Keratinocyte (primary cell): Measurements from ENCODE around the gene ADIPOR2. TPM values are rescaled to one million over a fixed set of nuclear protein-coding genes. Genes with fewer than 3 reads are reported as not detected.

ENCODE experiments used
- DNase-seq: peaks from one replicate; pipeline ENCODE4 v3.0.0-alpha.2; 2011; ENCODE audit warnings: low read depth, missing footprints, low spot score
- FAIRE-seq: peaks from 2 replicates; lab custom pipeline; 2011; peaks lifted over from hg19 to GRCh38; lab: Jason Lieb, UNC
- H2AFZ ChIP-seq: 2 replicates; pipeline ENCODE4 v1.6.0; 2012; ENCODE audit warnings: low read length, control low read depth, inconsistent platforms; ENCODE audit not compliant: control insufficient read depth
- H3K27ac ChIP-seq: 2 replicates; pipeline ENCODE4 v1.5.1; 2011; ENCODE audit warnings: low read length; ENCODE audit not compliant: control insufficient read depth, insufficient read depth
- H3K27me3 ChIP-seq: 3 replicates; pipeline ENCODE4 v1.6.0; 2011; ENCODE audit warnings: low read length; ENCODE audit not compliant: control insufficient read depth, insufficient read depth; ENCODE audit errors: extremely low read depth
- H3K36me3 ChIP-seq, 2 experiments: 2 replicates in 1 of 2; 3 replicates in 1 of 2; pipeline ENCODE4 v1.5.1; 2011; ENCODE audit warnings: low read length in 2 of 2, mild to moderate bottlenecking in 1 of 2; ENCODE audit not compliant: control insufficient read depth in 2 of 2, insufficient read depth in 2 of 2; ENCODE audit errors: extremely low read depth in 1 of 2
- H3K4me1 ChIP-seq: 3 replicates; pipeline ENCODE4 v1.5.1; 2011; ENCODE audit warnings: low read length; ENCODE audit not compliant: control insufficient read depth, insufficient read depth; ENCODE audit errors: extremely low read depth
- H3K4me2 ChIP-seq: 3 replicates; pipeline ENCODE4 v1.6.0; 2011; ENCODE audit warnings: low read depth, low read length; ENCODE audit not compliant: control insufficient read depth, insufficient read depth; ENCODE audit errors: extremely low read depth
- H3K4me3 ChIP-seq, 3 experiments: fragments of 200-600 bp in 1 of 3; sonication (generic) in 1 of 3; 2 replicates in 2 of 3; 3 replicates in 1 of 3; pipeline ENCODE4 v1.5.1; 2011 to 2016; ENCODE audit warnings: low read length in 3 of 3, mild to moderate bottlenecking in 3 of 3, control low read depth in 2 of 3, inconsistent platforms in 1 of 3, low read depth in 1 of 3, mixed read lengths in 1 of 3, mixed run types in 1 of 3, moderate library complexity in 1 of 3; ENCODE audit not compliant: control insufficient read depth in 2 of 3, insufficient read depth in 2 of 3; ENCODE audit errors: extremely low read depth in 1 of 3
- H3K79me2 ChIP-seq: 2 replicates; pipeline ENCODE4 v1.6.0; 2012; ENCODE audit warnings: low read length; ENCODE audit not compliant: control insufficient read depth, insufficient read depth
- H3K9ac ChIP-seq: 3 replicates; pipeline ENCODE4 v1.6.0; 2011; ENCODE audit warnings: low read length; ENCODE audit not compliant: control insufficient read depth, insufficient read depth; ENCODE audit errors: extremely low read depth
- H3K9me1 ChIP-seq: 3 replicates; pipeline ENCODE4 v1.6.0; 2011; ENCODE audit warnings: low read length; ENCODE audit not compliant: control insufficient read depth, insufficient read depth; ENCODE audit errors: extremely low read depth
- H3K9me3 ChIP-seq: 2 replicates; pipeline ENCODE4 v1.5.1; 2012; ENCODE audit warnings: low read depth, low read length; ENCODE audit not compliant: control insufficient read depth
- H4K20me1 ChIP-seq: 3 replicates; pipeline ENCODE4 v1.6.0; 2011; ENCODE audit warnings: low read length; ENCODE audit not compliant: control insufficient read depth, insufficient read depth; ENCODE audit errors: extremely low read depth
- CTCF ChIP-seq, 3 experiments: IDR thresholded peaks in 1 of 3; conservative IDR thresholded peaks in 1 of 3; optimal IDR thresholded peaks in 1 of 3; 2 replicates in 2 of 3; 3 replicates in 1 of 3; pipeline versions ENCODE3 to v1.5.1; 2011; ENCODE audit warnings: low read length in 3 of 3, mild to moderate bottlenecking in 3 of 3, moderate library complexity in 2 of 3, control low read depth in 1 of 3, inconsistent platforms in 1 of 3; ENCODE audit not compliant: insufficient read depth in 2 of 3; ENCODE audit errors: extremely low read depth in 1 of 3
- EZH2 ChIP-seq: IDR thresholded peaks from one replicate; pipeline ENCODE4 v1.6.1; 2012; ENCODE audit warnings: inconsistent platforms, mild to moderate bottlenecking, low read length, moderate library complexity
- dilution Hi-C: fragments of 300-500 bp; cut with MboI; formaldehyde crosslinking; loops from one replicate; pipeline ENCODE4 v1.7.0; 2020; ENCODE audit warnings: low sequenced_read_pairs; ENCODE audit not compliant: extremely low pct_ligation_motif_present
- polyA plus RNA-seq, 5 experiments: library from polyadenylated mRNA; depleted of rRNA in 3 of 5; stranded (reverse) in 3 of 5; stranded (forward) in 1 of 5; unstranded in 1 of 5; fragments of >200 nt; gene quantifications; 1 replicate in 1 of 5; 2 replicates in 3 of 5; 3 replicates in 1 of 5; pipeline versions ENCODE4 v1.2.1 to v1.2.3, GENCODE V29; 2011 to 2012; ENCODE audit warnings: missing spikeins in 2 of 5, low read depth in 1 of 5, low replicate concordance in 1 of 5

Gene ADIPOR2
- polyA plus RNA-seq, 1 donor (not counting 4 experiments of a cell fraction or from before 2014, with no cell fraction given), result 59.4 TPM

- DNase-seq (no peak), FAIRE-seq (no peak)
- TF ChIP-seq EZH2 (no peak), CTCF (optimal IDR thresholded peaks at IDR 0.05 in 1 of 3, IDR thresholded peaks at IDR 0.05 in 1 of 3, conservative IDR thresholded peaks at IDR 0.05 in 1 of 3; ENCODE audit: extremely low read depth in 1 of 3, insufficient read depth in 2 of 3, low read length in 3 of 3) (no peak)
- dilution Hi-C loops, result no loop called here
- H3K4me1 ChIP-seq, result peaks cover 6% of the 10 kb centered on the region
- H3K4me2 ChIP-seq, result no peak overlapping the region
- H3K9me3 ChIP-seq, result no peaks in the 10 kb centered on the region
- no peak overlapping the region for H3K27ac ChIP-seq
- peaks cover 15% of the 10 kb centered on the region for H3K79me2 ChIP-seq
- H3K27me3 ChIP-seq, result no peaks in the 10 kb centered on the region
- H4K20me1 ChIP-seq, result no peaks in the 10 kb centered on the region
- no peaks in the 10 kb centered on the region for H3K9me1 ChIP-seq
- H2AFZ ChIP-seq, result no peak overlapping the region
- H3K36me3 ChIP-seq, result peaks cover 0 to 2% of the 10 kb centered on the region in 2 experiments
- H3K4me3 ChIP-seq, result no peak overlapping the region
- no peak overlapping the region for H3K9ac ChIP-seq
These were observed 71.0 kb downstream of the ADIPOR2 start for GRCh38 chr12:1761857-1762256.

- H3K9me3 ChIP-seq, result no peaks in the 10 kb centered on the region
- H3K9me1 ChIP-seq, result no peaks in the 10 kb centered on the region
- H3K9ac ChIP-seq, result no peak overlapping the region
- DNase-seq (no peak), FAIRE-seq (no peak)
- no peaks in the 10 kb centered on the region for H3K36me3 ChIP-seq
- peaks cover 6% of the 10 kb centered on the region for H3K4me1 ChIP-seq
- no peak overlapping the region for H3K4me3 ChIP-seq
- no peaks in the 10 kb centered on the region for H4K20me1 ChIP-seq
- no peak overlapping the region for H3K27ac ChIP-seq
- no peak for TF ChIP-seq CTCF (optimal IDR thresholded peaks at IDR 0.05 in 1 of 3, IDR thresholded peaks at IDR 0.05 in 1 of 3, conservative IDR thresholded peaks at IDR 0.05 in 1 of 3; ENCODE audit: extremely low read depth in 1 of 3, insufficient read depth in 2 of 3, low read length in 3 of 3)
- no peak for TF ChIP-seq EZH2
- dilution Hi-C loops, result no loop called here
- H2AFZ ChIP-seq, result no peak overlapping the region
- H3K27me3 ChIP-seq, result no peaks in the 10 kb centered on the region
- peaks cover 15% of the 10 kb centered on the region for H3K79me2 ChIP-seq
- no peak overlapping the region for H3K4me2 ChIP-seq
These were observed 72.3 kb downstream of the ADIPOR2 start for GRCh38 chr12:1763153-1763552.
